HEK293T (cell line): ENCODE measurements around the gene ANKMY1.

Source experiments
- ARNT ChIP-seq: fragments of 450-650 bp; IDR thresholded peaks from 2 replicates; pipeline ENCODE4 v1.6.1; 2017; ENCODE audit warnings: mild to moderate bottlenecking
- BHLHE40 ChIP-seq: fragments of 450-650 bp; IDR thresholded peaks from 2 replicates; pipeline ENCODE4 v1.6.1; 2016; ENCODE audit warnings: mild to moderate bottlenecking, moderate library complexity, borderline replicate concordance
- ELF4 ChIP-seq: fragments of 450-650 bp; IDR thresholded peaks from 2 replicates; pipeline ENCODE4 v1.6.1; 2017; ENCODE audit warnings: antibody characterized with exemption
- FOXK2 ChIP-seq: fragments of 450-650 bp; IDR thresholded peaks from 2 replicates; pipeline ENCODE4 v1.6.1; 2016; ENCODE audit warnings: mild to moderate bottlenecking
- FOXM1 ChIP-seq: fragments of 450-650 bp; IDR thresholded peaks from 2 replicates; pipeline ENCODE4 v1.6.1; 2017; ENCODE audit warnings: mild to moderate bottlenecking, borderline replicate concordance
- HDGF ChIP-seq: fragments of 450-650 bp; IDR thresholded peaks from 2 replicates; pipeline ENCODE4 v1.6.1; 2017; ENCODE audit warnings: antibody characterized with exemption, borderline replicate concordance
- NFRKB ChIP-seq: fragments of 450-650 bp; IDR thresholded peaks from 2 replicates; pipeline ENCODE4 v1.6.1; 2016; ENCODE audit warnings: mild to moderate bottlenecking, moderate library complexity
- SP1 ChIP-seq: fragments of 450-650 bp; IDR thresholded peaks from 2 replicates; pipeline ENCODE4 v1.6.1; 2017
- SUZ12 ChIP-seq: fragments of 450-650 bp; IDR thresholded peaks from 2 replicates; pipeline ENCODE4 v1.6.1; 2016; ENCODE audit warnings: mild to moderate bottlenecking
- TARDBP ChIP-seq: fragments of 450-650 bp; IDR thresholded peaks from 2 replicates; pipeline ENCODE4 v1.6.1; 2016
- ZNF384 ChIP-seq: fragments of 450-650 bp; IDR thresholded peaks from 2 replicates; pipeline ENCODE4 v1.6.1; 2016

DNA sequence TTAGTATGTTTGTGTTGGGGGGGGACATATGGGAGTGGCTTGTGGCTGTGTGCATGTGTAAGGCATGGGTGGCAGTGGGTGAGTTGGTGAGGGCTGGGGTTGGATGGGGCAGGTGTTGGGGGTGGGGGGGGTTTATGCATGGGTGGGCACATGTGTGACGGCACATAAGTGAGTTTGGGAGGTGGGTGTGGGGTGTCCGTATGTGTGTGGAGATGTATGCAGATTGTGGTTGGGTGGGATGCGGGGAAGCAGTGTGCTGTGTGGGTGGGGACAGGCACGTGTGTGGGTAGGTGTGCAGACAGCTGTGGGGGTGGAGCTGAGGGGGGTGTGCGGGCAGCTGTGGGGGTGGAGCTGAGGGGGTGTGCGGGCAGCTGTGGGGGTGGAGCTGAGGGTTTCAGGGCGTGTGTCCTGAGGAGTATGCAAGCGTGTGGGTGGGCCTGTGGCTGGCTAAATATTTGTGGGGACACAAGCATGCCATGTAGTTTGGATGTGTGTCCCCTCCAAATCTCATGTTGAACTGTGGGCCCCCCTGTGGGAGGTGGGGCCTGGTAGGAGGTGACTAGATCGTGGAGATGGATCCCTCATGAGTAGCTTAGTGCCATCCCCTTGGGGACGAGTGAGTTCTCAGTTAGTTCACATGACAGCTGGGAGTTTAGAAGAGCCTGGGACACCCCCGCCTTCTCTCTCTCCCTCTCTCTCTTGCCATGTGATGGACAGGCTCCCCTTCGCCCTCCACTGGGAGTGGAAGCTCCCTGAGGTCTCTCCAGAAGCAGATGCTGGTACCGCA, 59.4 kb downstream of the ANKMY1 start:
- TF ChIP-seq BHLHE40 (no peak), FOXK2 (no peak), NFRKB (no peak), HDGF (no peak), SUZ12 (no peak), ZNF384 (no peak), ARNT (no peak), FOXM1 (no peak), TARDBP (no peak), ELF4 (no peak), SP1 (no peak)
